Erythroblast (primary cell): ENCODE results near the gene GPR137C.

Experiments used
- GATA1 ChIP-seq: IDR thresholded peaks from 2 replicates; pipeline ENCODE4 v1.6.1; 2011; ENCODE audit warnings: low read depth, mild to moderate bottlenecking, control low read depth, low read length, moderate library complexity
- POLR2A ChIP-seq: IDR thresholded peaks from 2 replicates; pipeline ENCODE4 v1.6.1; 2011; ENCODE audit warnings: mild to moderate bottlenecking, low read length

GRCh38 chr14:52547027-52547426, 5.6 kb upstream of the GPR137C start:
- TF ChIP-seq POLR2A, result no peak
- TF ChIP-seq GATA1, result no peak
